Esophagus squamous epithelium (tissue), 4 donors: ENCODE data around the gene BEND5.

ENCODE experiments used
- POLR2A ChIP-seq, 4 donors: fragments of 450-650 bp; IDR thresholded peaks; one replicate each; pipeline ENCODE4 v1.6.1; 2017; ENCODE audit warnings: antibody characterized with exemption in 4 of 4, mild to moderate bottlenecking in 4 of 4, moderate library complexity in 3 of 4
- TF ChIP-seq, protein P1 (sequence below), 6 experiments: fragments of 450-650 bp in 4 of 6; fragments of 200-600 bp in 2 of 6; sonication (generic) in 2 of 6; IDR thresholded peaks; one replicate each; pipeline ENCODE4 v1.5.1; 2016 to 2019; ENCODE audit warnings: antibody characterized with exemption in 6 of 6, mild to moderate bottlenecking in 4 of 6, moderate library complexity in 4 of 6

DNA sequence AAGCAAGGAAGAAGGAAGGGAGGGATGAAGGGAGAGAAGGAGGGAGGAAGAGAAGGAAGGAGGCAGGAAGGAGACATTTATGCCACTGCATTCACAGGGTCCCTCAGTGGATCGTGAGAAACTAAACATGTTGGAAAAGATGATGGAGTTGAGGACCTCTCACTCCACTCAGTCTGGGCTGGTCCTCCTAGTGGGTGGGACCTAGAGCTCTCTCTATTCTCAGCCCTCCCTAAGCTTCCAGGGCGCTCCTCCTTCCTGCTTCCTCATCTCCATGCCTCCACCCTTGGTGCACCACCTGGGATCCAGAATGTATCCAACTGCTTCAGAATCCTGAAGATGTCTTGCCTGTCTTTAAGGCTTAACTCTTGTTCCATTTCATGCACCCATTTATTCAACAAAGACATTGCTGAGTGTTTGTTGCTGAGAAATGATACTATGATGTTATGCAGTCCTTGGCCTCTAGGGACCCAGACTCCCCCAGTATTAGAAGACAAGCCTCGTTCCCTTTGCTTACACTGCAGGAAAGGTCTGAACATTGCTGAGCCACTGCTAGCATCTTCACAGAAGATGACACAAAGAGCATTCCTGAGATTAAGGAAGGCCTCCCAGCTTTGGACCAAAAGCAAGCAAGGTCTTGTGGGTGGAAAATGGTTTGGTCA, 88.5 kb downstream of the BEND5 start:
- TF ChIP-seq, protein P1, sequence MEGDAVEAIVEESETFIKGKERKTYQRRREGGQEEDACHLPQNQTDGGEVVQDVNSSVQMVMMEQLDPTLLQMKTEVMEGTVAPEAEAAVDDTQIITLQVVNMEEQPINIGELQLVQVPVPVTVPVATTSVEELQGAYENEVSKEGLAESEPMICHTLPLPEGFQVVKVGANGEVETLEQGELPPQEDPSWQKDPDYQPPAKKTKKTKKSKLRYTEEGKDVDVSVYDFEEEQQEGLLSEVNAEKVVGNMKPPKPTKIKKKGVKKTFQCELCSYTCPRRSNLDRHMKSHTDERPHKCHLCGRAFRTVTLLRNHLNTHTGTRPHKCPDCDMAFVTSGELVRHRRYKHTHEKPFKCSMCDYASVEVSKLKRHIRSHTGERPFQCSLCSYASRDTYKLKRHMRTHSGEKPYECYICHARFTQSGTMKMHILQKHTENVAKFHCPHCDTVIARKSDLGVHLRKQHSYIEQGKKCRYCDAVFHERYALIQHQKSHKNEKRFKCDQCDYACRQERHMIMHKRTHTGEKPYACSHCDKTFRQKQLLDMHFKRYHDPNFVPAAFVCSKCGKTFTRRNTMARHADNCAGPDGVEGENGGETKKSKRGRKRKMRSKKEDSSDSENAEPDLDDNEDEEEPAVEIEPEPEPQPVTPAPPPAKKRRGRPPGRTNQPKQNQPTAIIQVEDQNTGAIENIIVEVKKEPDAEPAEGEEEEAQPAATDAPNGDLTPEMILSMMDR (IDR thresholded peaks at IDR 0.05) = no peak
- no peak for TF ChIP-seq POLR2A (IDR thresholded peaks at IDR 0.05)
